T-helper 22 cell (primary cell): ENCODE data around the gene PDE7B.

ENCODE experiments used
- DNase-seq: peaks from one replicate; pipeline ENCODE4 v3.0.0-alpha.2; 2020; ENCODE audit warnings: low read depth

PDE7B gene

GRCh38 chr6:135990855-135991464 is 139.5 kb downstream of the PDE7B start:
- no peak for DNase-seq

GRCh38 chr6:135992739-135993138 is 141.2 kb downstream of the PDE7B start:
- DNase-seq = no peak

- no peak for DNase-seq
Observed at GRCh38 chr6:135993361-135993760, 141.9 kb downstream of the PDE7B start.

- DNase-seq = no peak
Observed at GRCh38 chr6:135994857-135995544, 143.5 kb downstream of the PDE7B start.

- DNase-seq = no peak
Observed at GRCh38 chr6:135995545-135995898, 144.0 kb downstream of the PDE7B start.

GRCh38 chr6:135996668-135997067 is 145.2 kb downstream of the PDE7B start:
- DNase-seq = no peak

- DNase-seq = no peak
Observed at GRCh38 chr6:135999393-135999792, 147.9 kb downstream of the PDE7B start.

GRCh38 chr6:136007345-136007744 is 155.8 kb downstream of the PDE7B start:
- DNase-seq = no peak

- DNase-seq = no peak
Observed at GRCh38 chr6:136011475-136011874, 160.0 kb downstream of the PDE7B start.

- DNase-seq = no peak
Observed at GRCh38 chr6:136012198-136012887, 160.8 kb downstream of the PDE7B start.

GRCh38 chr6:136012943-136013342 is 161.4 kb downstream of the PDE7B start:
- DNase-seq = no peak

- DNase-seq = no peak
Observed at GRCh38 chr6:136014454-136015437, 163.2 kb downstream of the PDE7B start.

- no peak for DNase-seq
Observed at GRCh38 chr6:136015531-136015930, 164.0 kb downstream of the PDE7B start.

- DNase-seq = no peak
Observed at GRCh38 chr6:136016228-136017225, 165.0 kb downstream of the PDE7B start.

GRCh38 chr6:136020691-136021090 is 169.2 kb downstream of the PDE7B start:
- DNase-seq = no peak

- no peak for DNase-seq
Observed at GRCh38 chr6:136022224-136022874, 170.8 kb downstream of the PDE7B start.

- DNase-seq = no peak
Observed at GRCh38 chr6:136024711-136025110, 173.2 kb downstream of the PDE7B start.

GRCh38 chr6:136025736-136026135 is 174.2 kb downstream of the PDE7B start:
- no peak for DNase-seq

GRCh38 chr6:136030131-136030530 is 178.6 kb downstream of the PDE7B start:
- DNase-seq = no peak

- DNase-seq = no peak
Observed at GRCh38 chr6:136031982-136032381, 180.5 kb downstream of the PDE7B start.
